K562 (cell line): ENCODE measurements around the gene POU2AF1.

ENCODE experiments used
- CEBPZ ChIP-seq: fragments of 150-350 bp; IDR thresholded peaks from 2 replicates; pipeline ENCODE4 v1.6.1; 2014; ENCODE audit warnings: low read depth, mild to moderate bottlenecking, low read length, borderline replicate concordance
- PATZ1 ChIP-seq: fragments of 250-450 bp; sonication (Bioruptor Pico); IDR thresholded peaks from 2 replicates; pipeline ENCODE4 v1.5.0; 2020; ENCODE audit warnings: mild to moderate bottlenecking, borderline replicate concordance
- SMC3 ChIP-seq: conservative IDR thresholded peaks from 2 replicates; pipeline ENCODE4 v1.6.1; 2011; ENCODE audit warnings: low read depth, low read length, improper control_type of control experiment; ENCODE audit not compliant: insufficient read depth

- TF ChIP-seq PATZ1 (CRISPR knock-in tag), result no peak
- TF ChIP-seq CEBPZ, result no peak
- no peak for TF ChIP-seq SMC3
Measured at GRCh38 chr11:111352231-111352746, 26.8 kb downstream of the POU2AF1 start.
